ENCODE results near the gene WWOX.

The WWOX gene

DNA sequence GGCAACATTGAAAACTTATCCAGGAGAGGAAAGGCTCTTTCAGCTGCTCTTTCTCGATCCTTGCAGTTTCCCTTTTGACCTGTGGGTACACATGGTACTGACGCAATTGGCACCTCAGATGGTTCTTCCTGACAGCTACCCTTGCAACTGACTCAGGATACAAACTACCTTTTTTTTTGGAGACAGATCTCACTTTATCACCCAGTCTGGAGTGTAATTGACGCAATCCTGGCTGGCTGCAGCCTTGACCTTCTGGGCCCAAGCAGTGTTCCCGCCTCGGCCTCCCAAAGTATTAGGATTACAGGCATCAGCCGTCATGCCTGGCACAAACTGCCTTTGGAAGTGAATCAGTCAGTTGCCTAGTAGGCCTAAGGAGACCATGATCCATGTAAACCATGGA, 607.2 kb downstream of the WWOX start:
- no peak for DNase-seq

DNA sequence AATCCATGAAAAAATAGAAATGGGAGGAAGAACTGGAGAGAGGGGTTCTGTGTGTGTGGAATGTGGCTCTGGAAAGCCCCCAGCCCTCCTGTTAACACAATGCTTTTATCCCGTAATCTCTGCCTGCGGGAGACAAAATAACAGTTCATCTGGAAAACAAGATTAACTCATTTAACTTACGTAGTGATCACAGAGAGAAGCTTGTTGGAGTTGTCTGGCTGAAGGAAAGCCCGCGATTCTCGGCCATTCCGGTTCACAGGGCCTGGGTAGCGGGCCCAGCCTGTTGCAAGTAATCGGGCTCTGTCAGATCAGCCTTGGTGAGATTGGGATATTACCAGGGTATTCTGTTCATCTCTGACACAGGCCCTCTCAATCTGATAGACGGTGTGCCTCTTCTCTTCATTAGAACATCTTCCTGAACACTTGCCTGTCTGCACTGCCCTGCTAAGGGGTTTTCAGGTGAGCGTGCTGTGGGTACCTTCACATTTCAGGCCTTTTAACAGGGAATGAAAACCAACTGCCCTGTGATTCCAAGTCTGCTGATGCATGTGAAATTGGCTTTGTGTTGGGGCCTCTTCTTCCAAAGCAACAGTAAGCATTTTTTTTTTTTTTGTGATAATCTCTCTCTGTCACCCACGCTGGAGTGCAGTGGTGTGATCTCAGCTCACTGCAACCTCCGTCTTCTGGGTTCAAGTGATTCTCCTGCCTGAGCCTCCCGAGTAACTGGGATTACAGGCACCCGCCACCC, 609.9 kb downstream of the WWOX start:
- DNase-seq = no peak

DNA sequence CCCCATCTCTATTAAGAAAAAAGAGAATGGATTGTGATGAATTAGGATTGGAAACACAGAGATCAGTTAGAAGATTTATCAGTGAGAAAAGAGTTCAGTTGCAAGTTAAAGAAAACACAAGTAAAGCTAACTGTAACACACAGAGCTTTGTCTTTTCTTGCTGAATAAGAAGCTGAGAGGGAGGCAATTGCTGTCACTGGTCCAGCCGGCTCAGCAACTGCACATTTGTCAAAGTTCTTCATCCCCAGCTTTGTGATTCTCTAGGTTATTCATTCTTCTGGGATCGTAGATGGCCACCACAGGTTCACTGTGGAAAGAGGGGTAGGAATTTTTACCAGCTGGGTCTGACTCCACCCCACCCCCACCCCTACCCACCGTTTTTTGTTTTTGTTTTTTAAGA, 615.7 kb downstream of the WWOX start:
- no peak for DNase-seq

DNA sequence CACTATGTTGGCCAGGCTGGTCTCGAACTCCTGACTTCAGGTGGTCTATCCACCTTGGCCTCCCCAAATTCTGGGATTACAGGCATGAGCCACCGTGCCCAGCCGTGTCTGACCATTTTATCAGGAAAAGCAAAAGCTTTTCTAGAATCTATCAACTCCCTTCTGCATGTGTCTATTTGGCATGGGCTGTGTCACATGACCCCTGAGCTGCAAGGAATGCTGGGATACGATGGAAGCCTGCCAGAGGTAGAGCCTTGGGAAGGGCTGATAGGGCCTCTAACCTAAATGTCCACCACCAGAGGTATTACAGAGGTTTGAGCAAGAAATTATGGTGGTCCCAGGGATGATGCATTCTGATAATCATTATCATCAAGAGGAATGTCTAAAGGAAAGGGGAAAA, 616.2 kb downstream of the WWOX start:
- no peak for DNase-seq

DNA sequence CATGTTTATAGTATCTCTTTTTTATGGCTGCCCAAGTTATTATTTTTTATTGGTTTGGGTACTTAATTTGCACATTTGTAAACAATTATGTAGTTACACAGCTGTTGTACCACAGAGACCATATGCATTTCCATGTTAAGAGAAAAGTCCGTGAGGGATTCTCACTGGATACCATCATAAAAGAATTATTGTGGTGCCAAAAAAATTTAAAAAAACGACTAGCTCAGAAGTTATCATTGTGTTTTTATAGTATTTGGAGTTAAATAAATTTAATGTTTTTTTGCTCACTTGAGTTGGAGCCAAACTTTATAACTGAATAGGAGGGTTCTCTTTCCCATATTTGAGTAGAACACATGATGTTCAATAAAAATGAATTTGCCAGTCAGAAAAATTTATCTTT, 618.7 kb downstream of the WWOX start:
- no peak for DNase-seq

DNA sequence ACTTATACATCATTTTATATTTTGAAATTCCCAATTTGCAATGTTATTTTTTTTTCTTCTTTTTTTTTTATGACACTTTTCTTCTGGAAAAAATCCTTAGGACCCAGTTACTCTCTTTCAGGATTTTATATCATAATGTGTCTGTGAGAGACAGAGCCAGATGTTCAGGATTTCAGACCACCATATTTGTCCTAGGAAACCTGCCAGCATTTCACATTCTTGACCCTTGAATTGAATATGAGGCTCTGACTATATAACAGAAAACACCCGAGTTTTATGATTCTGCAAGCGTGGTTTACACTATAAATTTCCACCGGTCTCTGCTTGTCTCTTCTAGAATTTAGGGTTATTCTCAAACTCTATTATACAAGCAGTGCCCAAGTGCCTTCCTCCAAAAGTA, 621.0 kb downstream of the WWOX start:
- no peak for DNase-seq

DNA sequence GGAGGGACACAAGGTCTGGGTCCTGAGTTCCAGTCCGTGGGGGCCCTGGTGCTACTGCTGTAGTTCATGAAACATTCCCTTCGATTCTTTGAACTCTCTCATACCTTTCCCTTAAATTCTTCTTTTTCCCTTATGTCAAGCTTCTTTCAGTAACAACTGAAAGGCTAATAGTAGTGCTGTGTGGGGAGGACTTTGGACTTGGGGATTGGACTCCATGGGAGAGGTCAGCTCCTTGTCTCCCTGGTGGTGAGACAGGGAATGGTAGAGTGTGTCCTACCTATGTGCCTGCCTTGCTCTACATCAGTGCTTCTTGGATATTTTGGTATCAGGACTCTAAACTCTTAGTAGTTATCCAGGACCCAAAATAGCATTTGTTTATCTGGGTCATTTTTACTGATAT, 628.1 kb downstream of the WWOX start:
- DNase-seq = no peak

DNA sequence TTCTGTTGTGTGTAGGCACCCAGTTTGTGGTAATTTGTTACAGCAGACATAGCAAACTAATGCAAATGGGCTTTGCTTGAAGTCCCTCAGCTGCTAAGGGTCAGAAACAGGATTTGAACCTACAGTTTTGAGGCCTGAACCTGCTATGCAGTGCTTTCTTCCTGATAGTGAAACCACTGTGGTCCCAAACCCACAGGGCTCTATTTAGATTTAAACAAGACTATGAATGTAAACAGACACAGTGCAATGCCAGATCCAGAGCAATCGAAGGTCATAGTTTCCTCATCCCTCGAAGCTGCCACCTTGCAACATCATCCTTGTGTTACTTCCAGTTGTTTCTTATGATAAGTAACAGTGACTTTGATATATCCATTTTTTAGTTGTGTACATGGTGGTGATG, 630.2 kb downstream of the WWOX start:
- DNase-seq = no peak

DNA sequence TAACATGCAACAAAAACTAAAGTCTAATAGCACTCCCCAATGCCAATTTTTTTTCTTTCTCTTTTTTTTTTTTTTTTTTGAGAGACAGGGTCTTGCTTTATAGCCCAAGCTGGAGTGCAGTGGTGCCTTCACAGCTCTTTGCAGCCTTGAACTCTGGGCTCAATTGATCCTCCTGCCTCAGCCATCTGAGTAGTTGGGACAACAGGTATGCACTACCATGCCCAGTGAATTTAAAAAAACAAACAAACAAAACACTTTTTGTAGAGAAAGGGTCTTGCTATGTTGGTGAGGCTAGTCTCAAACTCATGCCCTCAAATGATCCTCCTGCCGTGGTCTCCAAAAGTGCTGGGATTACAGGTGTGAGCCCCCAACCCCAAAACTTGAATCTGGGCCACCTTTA, 632.3 kb downstream of the WWOX start:
- no peak for DNase-seq

DNA sequence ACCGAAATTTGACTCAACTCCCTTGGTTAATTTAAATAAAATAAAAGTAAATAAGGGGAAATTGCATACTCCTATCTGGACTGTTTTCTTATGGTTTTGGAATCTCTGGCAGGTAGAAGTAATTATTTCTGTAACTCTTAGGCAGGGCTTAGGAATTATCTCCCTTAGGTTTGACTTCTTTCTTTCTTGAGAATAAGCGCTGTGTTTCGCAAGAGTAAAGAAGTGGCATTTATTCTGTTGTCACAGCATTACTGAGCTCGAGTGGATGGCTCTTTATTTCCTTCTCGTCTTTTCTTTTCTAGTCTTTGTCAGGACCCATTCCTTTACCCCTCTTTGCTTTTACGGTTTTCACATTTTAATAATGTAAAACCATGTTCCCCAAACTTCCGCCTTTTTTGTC, 633.2 kb downstream of the WWOX start:
- no peak for DNase-seq

DNA sequence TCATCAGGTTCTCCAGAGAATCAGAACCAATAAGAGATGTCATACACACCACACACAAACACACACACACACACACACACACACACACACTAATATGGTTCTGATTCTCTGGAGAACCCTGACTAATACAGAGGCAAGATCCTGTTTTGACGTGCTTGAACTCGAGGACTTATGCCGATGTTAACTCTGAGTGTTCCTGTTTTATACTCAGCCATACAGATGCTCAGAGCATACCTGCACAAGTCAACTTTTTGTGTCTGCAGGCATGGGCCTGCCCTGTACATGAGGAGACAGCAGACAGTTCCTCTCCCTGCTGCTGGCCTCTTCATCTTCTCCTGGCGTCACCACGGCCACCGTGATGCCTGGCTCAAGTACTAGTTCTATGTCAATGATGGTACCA, 635.9 kb downstream of the WWOX start:
- no peak for DNase-seq

DNA sequence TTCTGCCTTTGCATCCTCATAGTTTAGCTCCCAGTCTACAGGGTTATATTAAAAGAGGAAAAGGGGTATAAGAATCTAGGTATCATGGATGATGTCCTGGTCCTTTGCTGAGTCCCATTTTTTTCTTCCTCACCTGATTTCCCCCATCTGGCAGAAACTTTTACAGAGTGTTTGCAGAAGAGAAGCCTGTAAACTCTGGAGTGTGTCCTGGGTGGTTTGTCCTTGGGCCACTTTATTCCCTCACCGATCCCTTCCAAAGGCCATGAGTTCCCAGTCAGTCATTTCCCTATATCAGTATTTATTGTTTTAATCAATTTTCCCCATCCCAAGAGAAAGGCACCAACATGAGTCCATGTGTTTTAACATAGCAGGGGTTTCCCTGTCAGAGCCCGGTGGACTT, 638.2 kb downstream of the WWOX start:
- DNase-seq = no peak

DNA sequence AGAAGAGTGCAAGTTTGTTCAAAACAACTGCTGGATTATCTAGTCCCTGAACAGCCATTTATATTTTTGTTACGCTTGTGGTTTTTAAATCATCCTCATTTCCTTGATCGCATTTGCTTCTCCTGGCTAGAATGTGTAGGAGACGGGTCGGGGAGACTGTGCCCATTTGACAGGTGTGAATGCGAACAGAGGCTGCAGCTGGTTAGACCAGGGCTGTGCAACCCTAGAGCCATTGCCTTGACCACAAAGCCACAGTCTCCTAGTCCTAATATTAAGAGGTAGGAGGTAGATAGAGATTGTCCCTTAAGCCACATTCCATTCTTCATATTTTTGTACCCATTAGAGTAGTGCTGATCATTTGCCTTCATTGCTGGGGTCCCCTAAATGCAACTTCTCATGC, 639.1 kb downstream of the WWOX start:
- no peak for DNase-seq

DNA sequence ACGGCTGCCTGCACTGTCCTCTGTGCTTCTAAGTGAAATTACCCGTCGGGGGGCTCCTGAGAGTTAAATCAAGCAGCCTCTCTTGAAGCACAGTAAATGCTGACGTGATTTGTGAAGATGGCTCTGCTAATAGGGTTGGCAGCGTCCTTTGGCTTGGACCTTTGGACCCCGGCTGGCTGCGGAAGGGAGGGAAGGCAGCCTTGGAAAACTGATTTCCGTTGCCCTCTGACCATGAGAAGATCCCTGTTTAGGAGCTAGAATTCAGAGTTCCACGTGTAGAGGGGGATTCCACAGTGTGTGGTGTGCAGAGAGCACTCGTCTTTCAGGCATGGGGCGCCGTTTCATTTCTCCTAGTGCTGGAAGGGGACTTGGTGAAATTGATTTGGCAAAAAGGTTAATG, 640.8 kb downstream of the WWOX start:
- no peak for DNase-seq

DNA sequence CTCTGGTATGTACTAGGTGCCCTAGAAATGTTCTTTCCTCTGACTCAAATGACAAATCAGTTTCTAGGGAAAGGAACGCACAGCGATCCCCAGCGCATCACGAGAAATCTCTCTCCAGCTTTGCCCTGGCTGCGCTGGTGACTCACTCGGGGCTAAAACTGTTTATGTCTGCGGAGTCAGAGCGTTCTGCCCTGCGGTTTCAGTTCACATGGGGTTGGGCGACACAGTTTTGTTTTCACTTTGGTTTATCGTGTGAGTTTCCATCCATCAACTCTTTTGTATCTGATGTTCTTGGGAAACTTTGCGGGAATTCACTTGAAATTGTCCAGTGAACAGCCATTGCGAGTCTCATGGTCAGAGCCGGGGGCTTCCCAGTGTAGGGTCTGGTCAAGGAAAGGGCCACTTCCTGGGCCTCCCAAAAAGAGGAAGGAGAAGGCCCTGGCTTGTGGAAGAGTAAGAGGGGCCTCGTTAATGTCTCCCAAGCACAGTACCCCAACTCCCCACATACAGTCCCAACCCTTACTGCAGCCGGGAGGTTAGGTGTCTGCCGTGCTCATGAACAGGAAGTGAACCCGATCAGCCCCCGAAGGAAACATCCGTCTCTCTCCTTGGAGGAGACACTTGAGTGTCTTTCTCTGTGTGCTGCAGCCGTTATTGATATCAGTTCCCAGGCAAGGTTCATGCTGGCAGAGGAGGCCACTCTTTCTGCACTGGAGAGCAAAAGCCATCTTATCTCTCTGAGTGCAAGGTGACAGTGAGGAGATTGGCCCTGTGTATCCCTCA, 643.2 kb downstream of the WWOX start:
- no peak for DNase-seq

DNA sequence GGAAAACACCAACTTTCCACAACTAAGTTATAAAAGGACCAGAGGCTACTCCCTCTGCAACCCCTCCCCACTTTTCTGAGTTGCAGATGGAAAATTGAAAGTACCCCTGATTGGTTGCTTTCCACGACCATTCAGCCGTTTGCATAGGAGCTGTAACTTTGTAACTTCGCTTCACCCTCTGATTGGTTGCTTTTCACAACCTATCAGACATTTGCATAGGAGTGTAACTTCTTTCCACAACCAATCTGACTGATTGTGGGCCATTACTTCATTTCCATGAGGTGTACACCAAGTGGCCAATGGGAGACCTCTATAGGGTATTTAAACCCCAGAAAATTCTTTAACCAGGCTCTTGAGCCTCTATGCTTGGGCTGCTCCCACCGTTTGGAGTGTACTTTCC, 644.1 kb downstream of the WWOX start:
- DNase-seq = no peak

DNA sequence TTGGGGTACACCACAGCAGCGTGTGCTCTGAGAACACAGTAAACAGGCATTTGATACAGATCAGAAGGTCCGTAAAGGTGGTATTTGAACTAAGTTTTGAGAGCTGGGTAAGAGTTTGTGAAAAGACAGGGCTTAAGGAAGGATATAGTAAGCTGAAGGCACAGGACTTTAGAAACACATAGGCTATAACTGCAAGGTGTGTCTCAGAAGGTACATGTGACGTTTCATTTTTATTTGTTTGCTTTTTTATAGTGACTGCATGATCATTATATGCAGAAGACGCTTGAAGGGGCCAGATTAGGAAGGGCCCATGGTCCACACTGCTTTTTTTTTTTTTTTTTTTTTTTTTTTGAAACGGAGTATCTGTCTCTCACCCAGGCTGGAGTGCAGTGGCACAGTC, 644.6 kb downstream of the WWOX start:
- no peak for DNase-seq

DNA sequence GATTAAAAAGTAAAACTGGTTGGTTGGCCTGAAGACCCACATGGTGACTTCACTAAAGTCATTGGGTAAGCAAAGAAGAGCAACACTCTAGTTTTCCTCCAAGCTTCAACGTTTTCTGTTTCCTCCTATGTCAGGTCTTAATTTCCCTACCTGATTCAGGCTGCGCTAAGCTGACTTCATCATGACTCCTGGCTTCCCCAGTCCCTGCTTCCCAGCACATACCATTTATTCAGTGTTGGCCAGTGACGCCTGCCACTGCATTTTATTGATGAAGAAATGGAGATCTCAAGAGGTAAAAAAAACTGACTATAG, 645.3 kb downstream of the WWOX start:
- no peak for DNase-seq

DNA sequence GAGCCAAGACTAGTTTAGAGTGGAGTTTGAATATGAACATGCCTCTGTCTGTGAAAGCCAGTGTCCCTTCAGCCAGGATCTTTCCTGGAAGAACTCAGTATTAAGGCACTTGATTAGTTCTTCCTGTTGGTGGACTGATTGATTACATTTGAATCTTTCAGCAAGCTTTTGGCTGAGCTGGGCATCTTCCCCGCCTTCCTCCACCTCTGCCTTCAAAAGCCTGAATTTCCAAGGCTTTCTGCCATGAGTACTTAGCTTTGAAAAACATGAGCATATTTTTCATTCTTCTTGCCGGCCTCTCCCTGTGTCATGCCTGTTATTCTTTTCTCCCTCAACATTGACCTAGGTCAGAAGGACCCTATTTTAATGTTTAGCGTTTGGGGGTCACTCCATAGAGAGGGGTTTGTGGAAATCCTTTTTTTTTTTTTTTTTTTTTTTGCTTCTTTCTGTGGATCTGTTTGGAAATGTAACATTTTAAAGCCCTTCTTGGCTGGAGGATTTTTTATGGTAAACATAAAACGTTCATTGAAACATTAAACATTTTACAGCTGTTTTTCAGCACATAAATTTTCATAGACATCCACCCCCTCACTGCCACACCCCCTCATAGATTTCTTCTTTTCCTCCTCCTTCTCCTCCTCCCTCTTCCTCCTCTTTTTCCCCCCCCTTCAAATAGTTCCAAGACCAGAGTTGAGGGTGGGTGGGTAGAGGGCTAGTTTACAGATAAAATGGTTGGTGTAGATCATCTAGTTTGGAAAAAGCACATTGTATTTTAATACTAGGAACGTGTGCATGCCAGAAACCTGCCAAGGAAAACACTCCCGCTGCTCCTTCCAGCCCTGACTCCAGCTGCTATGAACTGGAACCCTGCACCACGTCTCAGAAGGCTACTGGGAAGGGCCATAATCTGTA, 645.9 kb downstream of the WWOX start:
- no peak for DNase-seq

DNA sequence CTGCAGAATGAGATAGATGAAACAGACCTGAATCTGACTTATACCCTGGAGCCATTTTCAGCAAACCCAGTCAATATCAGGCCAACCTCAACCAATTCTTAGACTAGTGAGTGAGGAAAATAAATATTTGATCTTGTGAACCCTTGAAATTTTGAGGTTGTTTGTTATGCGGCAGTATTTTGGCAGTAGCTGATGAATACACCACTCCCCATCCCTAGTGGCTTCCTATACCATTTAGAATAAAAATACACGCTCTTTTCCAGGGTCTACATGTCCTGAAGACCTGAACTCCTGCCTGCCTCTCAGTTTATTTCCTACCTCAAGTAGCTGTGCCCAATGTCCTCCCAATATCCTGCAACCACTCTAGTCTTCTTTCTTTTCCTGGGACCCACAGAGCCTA, 647.3 kb downstream of the WWOX start:
- DNase-seq = no peak

DNA sequence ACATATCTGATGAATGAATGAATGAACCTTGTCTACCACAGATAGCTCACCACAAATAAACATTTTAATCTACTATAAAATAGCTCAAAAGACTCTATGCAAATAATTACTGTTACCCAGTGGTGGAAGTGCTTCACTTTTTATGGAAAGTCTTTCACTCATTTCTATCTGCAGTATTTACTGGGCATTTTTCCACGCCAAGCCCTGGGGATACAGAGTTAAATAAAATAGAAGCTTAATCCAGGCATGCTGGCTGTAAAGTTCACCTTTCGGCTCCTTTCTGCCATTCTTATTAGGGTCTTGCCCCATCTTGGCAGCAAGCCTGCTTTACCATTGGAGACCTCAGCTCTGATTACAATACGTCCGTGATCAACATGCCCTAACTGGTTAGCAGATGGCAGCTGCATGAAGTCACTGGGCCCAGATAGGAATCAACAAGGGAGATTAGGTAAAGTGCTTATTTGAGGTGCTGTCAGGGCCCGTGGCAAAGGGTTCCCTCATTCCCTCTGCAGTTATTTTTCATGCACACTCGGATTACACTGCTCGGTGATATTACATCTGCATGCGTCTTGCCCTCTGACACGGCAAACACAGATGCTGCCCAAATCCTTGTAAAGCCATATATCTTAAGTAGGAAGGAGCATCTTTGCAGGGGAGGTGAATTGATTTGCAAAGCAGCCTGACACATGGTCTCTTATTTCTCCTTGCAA, 648.9 kb downstream of the WWOX start:
- peak; percentile 99 for DNase-seq

DNA sequence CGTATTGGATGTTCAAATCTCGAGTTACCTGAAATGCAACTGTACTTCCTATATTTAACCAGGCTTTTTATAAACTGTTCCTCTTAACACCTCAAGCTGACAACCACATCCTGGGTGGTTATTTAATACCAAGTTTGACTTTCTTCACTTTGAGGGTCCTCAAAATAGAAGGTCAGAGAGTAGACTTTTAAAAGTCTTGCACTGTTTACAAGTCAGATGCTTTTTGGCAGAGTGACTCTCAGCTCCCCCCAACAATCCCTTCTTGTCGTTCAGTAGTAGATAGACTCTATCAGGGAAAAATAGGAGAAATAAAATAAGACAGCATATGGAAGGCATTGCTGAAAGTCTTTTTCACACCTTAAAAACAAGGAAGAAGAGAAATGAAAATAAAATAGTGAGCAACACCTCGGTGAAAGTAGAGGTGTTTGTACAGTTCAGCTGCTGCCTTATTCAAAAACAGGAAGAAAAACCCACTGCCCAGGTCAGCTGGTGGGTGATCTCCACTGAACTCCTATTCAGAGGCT, 650.4 kb downstream of the WWOX start:
- no peak for DNase-seq

DNA sequence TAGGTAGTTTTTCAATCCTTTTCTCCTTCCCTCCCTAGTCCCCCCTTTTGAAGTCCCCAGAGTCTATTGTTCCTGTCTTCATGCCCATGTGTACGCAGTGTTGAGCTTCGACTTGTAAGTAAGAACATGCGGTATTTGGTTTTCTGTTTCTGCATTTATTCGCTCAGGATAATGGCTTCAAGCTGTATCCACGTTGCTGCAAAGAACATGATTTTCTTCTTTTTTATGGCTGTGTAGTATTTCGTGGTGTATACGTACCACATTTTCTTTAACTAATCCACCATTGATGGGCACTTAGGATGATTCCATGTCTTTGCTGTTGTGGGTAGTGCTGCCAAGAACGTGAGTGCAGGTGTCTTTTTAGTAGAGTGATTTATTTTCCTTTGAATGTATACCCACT, 651.2 kb downstream of the WWOX start:
- no peak for DNase-seq

All from NCI-H524 treated with DMSO at 0.1 percent for 48 hours (cell line).